HepG2 (cell line): ENCODE results near the gene EIF4E.

ENCODE experiments used
- EP300 ChIP-seq, 3 experiments: sonication (generic) in 1 of 3; formaldehyde crosslinking in 1 of 3; IDR thresholded peaks; 2 replicates each; pipeline versions ENCODE4 v1.5.1 to v1.6.1; 2011 to 2020; ENCODE audit warnings: low read depth in 2 of 3, low read length in 2 of 3, borderline replicate concordance in 1 of 3, improper control_type of control experiment in 1 of 3, mild to moderate bottlenecking in 1 of 3, missing genetic modification reagents in 1 of 3, moderate library complexity in 1 of 3
- EZH2 ChIP-seq: conservative IDR thresholded peaks from 2 replicates; pipeline ENCODE4 v1.6.1; 2012; ENCODE audit warnings: mild to moderate bottlenecking, low read depth, low read length, moderate library complexity
- GATAD1 ChIP-seq: IDR thresholded peaks from 2 replicates; pipeline ENCODE4 v1.6.1; 2016; ENCODE audit warnings: missing genetic modification reagents, missing compliant biosample characterization
- RFX5 ChIP-seq: IDR thresholded peaks from 2 replicates; pipeline ENCODE4 v1.6.1; 2011; ENCODE audit warnings: low read depth, low read length, improper control_type of control experiment
- U2AF1 ChIP-seq: fragments of 200-400 bp; formaldehyde crosslinking; optimal IDR thresholded peaks from 2 replicates; pipeline ENCODE3; 2017; ENCODE audit warnings: mild to moderate bottlenecking, low read depth, low read length
- ZBTB21 ChIP-seq: sonication (generic); formaldehyde crosslinking; IDR thresholded peaks from 2 replicates; pipeline ENCODE4 v1.4.0; 2020; ENCODE audit warnings: missing genetic modification reagents
- ZFP36 ChIP-seq: fragments of 150-350 bp; IDR thresholded peaks from 2 replicates; pipeline ENCODE4 v1.6.1; 2018; ENCODE audit warnings: borderline replicate concordance, low read length, low read depth; ENCODE audit not compliant: partially characterized antibody
- ZNF12 ChIP-seq: sonication (generic); formaldehyde crosslinking; IDR thresholded peaks from 2 replicates; pipeline ENCODE4 v1.5.0; 2020; ENCODE audit warnings: missing genetic modification reagents
- ZNF136 ChIP-seq: sonication (generic); formaldehyde crosslinking; IDR thresholded peaks from 2 replicates; pipeline ENCODE4 v1.8.1; 2022; ENCODE audit warnings: low read depth, mild to moderate bottlenecking, moderate library complexity, missing genetic modification reagents
- ZNF615 ChIP-seq: sonication (generic); formaldehyde crosslinking; IDR thresholded peaks from 2 replicates; pipeline ENCODE4 v1.5.0; 2020; ENCODE audit warnings: mild to moderate bottlenecking, missing genetic modification reagents, borderline replicate concordance
- ZSCAN25 ChIP-seq: sonication (generic); formaldehyde crosslinking; IDR thresholded peaks from 2 replicates; pipeline ENCODE4 v1.8.0; 2022; ENCODE audit warnings: mild to moderate bottlenecking, missing genetic modification reagents
- TF ChIP-seq, protein P1 (sequence below): IDR thresholded peaks from 2 replicates; pipeline ENCODE4 v1.6.1; 2012; ENCODE audit warnings: inconsistent platforms
- TF ChIP-seq, protein P2 (sequence below): sonication (generic); formaldehyde crosslinking; IDR thresholded peaks from 2 replicates; pipeline ENCODE4 v1.5.0; 2020; ENCODE audit warnings: mild to moderate bottlenecking, missing genetic modification reagents, moderate library complexity

DNA sequence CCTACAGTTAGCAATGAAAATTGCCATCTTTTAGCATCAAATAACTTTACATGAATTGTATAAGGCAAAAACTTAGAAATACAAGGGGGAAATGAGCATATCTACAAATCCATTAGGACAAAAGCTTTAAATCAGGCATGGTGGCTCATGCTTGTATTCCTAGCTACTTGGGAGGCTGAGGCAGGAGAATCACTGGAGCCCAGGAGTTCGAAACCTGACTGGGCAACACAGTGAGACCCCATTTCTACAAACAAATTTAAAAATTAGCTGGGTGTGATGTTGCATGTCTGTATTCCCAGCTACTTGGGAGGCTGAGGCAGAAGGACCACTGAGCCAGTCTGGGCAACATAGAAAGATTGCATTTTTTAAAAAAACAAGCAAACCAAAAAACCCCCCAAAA, 61.3 kb downstream of the EIF4E start:
- TF ChIP-seq EZH2 (no peak), ZNF615 (CRISPR knock-in tag) (no peak), ZBTB21 (CRISPR knock-in tag) (no peak), GATAD1 (CRISPR knock-in tag) (no peak), ZNF12 (CRISPR knock-in tag) (no peak), EP300 (IDR thresholded peaks at IDR 0.05; ENCODE audit: low read depth in 2 of 2, low read length in 2 of 2) (no peak), EP300 (CRISPR knock-in tag; IDR thresholded peaks at IDR 0.05; ENCODE audit: borderline replicate concordance) (no peak), ZSCAN25 (CRISPR knock-in tag) (no peak), ZFP36 (no peak), U2AF1 (no peak), RFX5 (no peak), ZNF136 (CRISPR knock-in tag) (no peak)
- TF ChIP-seq, protein P1, sequence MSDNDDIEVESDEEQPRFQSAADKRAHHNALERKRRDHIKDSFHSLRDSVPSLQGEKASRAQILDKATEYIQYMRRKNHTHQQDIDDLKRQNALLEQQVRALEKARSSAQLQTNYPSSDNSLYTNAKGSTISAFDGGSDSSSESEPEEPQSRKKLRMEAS, result no peak
- TF ChIP-seq, protein P2, sequence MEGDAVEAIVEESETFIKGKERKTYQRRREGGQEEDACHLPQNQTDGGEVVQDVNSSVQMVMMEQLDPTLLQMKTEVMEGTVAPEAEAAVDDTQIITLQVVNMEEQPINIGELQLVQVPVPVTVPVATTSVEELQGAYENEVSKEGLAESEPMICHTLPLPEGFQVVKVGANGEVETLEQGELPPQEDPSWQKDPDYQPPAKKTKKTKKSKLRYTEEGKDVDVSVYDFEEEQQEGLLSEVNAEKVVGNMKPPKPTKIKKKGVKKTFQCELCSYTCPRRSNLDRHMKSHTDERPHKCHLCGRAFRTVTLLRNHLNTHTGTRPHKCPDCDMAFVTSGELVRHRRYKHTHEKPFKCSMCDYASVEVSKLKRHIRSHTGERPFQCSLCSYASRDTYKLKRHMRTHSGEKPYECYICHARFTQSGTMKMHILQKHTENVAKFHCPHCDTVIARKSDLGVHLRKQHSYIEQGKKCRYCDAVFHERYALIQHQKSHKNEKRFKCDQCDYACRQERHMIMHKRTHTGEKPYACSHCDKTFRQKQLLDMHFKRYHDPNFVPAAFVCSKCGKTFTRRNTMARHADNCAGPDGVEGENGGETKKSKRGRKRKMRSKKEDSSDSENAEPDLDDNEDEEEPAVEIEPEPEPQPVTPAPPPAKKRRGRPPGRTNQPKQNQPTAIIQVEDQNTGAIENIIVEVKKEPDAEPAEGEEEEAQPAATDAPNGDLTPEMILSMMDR (CRISPR knock-in tag), result no peak
